NCI-H69 (cell line): ENCODE measurements around the gene GNMT.
"Not testable (repeated sequence)": the region's sequence is repeated elsewhere in the genome, so short reads cannot be mapped to it uniquely, and the experiment has no call there.

ENCODE experiments used
- DNase-seq: peaks from one replicate; lab custom pipeline; 2025; lab: John Stamatoyannopoulos, UW

The GNMT gene

DNA sequence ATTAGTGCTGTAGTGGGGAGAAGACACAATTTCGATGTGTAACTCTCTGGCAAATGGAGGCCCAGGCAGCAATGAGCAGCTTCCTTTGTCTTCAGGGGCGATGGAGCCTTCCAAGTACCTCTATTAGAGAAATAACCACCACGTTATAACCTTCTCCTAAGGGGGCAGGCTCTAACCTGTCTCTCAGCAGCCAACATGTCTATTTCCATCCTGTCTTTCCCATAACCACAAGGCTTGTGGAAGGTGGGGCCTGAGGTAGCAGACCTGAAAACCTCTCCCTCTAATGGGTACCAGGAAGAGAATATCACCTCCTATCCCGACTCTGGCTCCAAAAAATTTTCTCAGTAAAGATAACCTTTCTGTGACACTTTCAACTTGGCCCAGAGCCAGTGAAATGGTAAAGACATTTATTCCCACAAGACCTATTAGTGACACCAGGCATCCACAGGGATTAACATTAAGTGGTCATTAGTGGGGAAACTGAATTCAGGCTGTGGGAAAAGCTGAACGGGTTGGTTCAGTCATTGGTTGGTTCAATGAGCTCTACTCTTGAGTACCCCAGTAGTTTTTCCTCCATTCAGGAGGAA is 14.5 kb downstream of the GNMT start:
- DNase-seq = no peak

DNA sequence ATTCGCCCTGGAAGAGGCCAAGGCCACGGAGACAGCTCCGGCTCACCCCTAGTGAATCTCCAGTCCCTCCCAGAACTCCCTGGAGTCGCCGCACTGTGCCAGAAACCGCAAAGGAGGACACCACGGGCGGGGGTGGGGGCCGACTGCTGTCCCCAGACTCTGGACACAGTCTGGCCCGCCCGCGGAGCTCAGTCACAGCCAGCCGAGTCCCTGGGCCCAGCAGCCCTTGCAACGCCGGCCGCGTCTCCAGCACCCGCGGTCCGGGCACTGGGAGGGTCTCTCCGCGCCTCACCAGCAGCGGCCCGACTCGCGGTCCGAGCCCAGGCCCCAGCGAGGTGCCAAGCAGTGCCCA is 17.9 kb downstream of the GNMT start:
- DNase-seq = peak; percentile 40

DNA sequence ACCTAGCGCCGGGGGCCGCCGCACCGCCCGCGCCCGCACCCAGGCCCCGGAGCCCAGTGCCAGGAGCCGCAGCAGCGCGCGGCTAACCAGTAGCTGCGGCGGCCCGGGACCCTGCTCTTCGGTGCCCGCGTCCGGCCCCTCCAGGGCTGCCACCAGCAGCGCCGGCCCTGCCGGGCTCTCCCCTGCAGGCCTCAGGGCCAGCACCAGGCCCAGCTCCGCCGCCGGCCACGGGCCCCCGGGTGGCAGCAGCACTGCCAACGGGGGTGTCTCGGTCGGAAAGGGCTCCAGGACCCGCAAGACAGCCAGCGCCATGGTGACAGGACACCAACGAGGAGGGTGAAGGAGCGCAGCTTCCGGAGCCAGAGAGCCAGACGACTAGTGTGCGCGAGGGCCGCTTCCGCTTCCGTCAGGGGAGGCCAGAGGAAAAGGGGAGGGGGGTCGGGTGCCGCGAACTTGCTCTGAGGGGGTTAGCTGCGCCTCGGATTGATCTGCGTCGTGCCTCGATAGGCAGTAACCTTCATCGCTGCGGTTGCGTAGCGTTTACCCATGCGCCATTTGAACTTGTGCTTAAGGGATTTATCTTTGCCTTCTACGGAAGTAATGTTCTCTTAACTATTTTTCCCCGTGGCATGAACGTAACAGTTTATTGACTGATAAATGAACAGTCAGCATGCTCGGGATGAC is 18.4 kb downstream of the GNMT start, which contains the start of gene PEX6:
Gene PEX6, minus strand, starts transcription at position 343 of the 684 bp plus-strand sequence. Its CDS starts 31 bp downstream, at position 312.
- DNase-seq = peak; percentile 98

DNA sequence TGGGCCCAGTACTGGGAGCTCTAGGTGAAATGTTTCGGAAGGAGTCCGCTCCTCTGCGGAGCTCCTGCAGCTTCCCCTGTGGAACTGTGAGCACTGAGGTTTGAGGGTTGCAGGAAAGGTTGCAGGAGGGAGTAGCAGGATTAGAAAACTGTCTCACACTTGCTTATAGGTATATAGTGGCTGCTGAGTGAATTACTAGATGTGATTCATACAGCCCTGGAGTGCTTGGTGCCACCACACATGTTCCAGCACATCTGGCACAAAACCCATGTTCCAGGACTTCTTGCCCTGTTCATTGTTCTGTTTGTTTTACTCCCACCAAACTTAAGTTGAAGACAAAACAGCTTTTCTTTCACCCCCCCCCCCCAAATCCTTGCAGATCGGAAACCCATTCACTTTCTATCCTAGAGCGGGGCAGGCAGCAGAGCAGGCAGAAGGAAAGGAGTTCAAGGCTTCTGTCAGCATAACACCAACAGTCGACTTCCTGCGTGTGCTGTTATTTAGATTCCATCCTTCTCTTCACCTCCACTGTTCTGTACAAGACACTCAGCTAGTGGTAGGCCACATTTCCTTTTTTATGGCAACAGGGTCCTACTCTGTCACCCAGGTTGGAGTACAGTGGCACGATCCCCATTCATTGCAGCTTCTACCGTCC is 19.1 kb downstream of the GNMT start:
- DNase-seq = no peak

DNA sequence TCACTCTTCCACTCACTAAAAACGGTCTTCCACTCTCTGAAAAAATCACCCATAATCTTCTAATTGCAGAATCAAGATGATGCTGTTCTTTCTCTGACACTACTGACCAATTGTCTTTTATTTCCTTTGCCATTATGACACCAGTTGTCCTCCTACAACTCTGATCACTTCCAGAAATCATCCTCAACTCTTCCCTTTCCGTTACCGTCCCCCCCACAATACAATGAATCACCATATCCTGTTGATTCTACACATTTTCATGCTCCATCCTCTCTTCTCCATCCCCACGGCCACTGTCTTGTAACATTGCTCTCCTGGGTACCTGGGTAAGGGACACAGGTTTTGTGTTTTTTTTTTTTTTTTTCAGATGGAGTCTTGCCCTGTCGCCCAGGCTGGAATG is 21.3 kb downstream of the GNMT start:
- DNase-seq = no peak

DNA sequence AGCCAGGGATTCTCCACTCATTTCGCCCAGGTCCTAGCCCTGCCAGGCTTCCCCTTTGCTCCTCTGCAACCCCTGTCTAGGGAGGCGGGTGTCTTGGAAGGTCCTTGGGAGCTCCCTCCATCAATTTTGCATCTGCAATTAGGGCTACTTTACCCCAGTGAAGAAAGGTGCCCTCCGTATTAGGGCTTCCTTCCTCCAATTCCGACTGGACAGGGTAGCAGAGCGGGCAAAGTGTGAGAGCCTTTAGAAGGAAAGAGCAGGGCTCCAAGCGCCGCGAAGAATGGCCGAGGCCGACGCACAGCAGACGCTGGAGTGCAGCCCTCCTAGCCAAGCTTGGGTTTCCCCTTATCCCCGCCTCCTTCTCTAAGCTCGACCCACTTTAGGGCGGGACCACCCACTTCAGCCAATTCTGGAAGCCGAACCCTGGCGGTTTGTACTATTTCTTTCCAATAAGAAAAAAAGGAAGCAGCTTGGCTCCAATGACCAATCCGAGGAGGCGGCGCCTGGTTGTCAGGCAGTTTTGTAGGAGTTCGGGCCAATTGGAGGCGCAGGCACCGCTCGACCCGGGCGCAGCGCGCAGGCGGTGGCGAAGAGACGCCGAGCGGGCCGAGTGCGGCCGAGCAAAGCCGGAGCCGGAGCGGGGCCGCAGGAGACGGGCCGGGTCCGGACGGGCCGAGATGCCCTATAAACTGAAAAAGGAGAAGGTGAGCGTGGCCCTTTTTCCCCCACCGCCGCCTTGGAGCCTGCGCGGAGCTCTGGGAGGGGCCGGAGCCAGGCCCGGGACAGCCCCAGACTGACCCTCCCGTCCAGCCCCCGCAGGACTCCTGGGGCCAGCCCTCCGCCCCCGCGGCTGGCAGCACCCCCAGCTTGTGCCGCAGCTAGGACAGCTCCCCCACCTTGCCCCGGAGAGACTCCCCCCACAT is 23.7 kb downstream of the GNMT start, which contains the start of gene PPP2R5D:
Gene PPP2R5D, plus strand, starts transcription at position 570 of the 923 bp plus-strand sequence. Its CDS starts 108 bp downstream, at position 678.
- peak; percentile 100 for DNase-seq

DNA sequence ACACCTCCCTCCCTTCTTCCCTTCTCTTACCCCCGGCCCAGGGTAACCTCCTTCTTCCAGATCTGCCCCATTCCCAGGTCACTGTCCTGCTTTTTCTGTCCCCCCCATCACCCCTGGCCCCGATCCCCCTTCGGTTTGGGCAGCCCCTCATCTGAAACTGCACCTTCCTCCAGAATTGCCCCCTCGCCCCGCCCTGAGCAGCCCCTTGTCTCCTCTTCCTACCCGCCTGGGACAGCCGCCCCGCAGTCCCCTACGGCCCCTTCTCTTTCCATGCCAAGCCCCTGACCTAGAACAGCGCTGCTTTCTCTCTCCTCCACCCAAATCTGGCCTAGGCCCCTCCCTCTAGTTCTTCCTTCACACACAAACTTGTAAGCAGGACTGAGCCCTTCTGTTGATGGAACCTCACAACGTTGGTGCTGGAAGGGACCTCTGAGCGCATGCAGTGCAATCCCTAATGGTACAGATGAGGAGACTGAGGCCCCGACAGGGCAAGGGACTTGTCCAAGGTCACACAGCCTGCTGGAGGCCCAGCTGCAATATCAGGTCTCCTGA is 24.4 kb downstream of the GNMT start:
- peak; percentile 38 for DNase-seq

DNA sequence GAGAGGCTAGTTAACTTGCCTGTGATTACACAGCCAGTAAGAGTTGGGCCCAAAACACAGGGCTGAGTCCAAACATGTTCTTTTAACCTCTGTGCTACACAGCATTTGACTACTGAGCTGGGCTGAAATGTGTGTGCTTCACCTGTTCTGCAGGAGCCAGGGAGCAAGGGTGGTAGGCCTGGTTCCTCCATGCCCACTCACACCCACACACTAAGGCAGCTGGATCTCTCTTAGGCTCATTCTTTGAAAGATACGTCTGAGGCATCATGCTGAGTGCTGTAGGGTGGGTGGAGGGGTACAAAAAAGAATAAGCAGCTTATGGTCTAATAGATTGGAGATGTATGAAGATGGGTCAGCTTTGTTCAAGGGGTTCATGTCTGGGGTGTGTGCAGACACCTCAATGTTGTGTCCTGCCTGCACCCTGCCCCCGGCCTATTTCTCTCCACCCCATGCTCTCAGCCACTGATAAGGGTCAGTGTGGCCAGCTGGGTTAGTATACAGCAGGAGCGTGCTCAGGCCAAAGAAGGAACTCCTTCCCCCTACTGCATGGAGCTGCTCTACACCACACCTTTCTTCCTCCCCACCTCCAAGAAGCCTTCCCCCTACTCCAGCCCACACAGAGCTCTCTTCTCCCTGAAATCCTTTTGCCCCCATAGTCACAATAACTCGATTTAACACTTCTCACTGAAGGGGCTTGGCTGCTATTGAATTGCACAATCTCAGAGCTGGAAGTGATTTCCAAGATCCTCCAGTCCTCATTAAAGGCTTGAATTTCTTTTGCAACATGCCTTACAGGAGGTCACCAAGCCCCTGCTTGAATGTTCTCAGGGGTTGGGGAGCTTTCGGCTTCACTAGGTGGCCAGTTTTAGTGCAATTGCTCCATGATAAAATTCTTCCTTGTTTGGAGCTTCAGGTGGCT is 27.2 kb downstream of the GNMT start:
- DNase-seq = no peak

DNA sequence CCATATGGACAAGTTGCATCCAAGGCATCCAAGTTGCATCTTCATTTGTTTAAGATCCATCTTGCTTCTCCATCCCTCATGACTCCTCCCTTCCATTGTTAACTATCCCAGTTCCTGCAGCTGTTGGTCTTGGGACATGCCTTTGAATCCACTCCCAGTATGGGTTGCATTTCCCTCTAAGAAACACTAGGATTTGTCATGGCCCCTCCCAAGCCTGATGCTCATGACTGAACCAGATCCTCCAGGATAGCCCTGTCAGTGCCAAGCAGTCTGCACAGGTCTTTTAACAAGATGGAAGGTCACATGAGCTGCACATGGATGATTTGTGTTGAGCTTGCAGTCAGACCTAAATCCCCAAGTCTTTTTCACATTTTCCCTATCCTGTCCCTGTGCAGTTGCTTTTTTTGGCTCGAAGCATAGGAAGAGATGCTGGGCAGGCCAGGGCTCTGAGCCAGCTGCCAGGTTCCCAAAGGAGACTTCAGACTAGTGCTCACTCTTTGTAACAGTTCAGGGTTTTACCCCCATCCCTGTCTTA is 28.0 kb downstream of the GNMT start:
- DNase-seq = no peak

DNA sequence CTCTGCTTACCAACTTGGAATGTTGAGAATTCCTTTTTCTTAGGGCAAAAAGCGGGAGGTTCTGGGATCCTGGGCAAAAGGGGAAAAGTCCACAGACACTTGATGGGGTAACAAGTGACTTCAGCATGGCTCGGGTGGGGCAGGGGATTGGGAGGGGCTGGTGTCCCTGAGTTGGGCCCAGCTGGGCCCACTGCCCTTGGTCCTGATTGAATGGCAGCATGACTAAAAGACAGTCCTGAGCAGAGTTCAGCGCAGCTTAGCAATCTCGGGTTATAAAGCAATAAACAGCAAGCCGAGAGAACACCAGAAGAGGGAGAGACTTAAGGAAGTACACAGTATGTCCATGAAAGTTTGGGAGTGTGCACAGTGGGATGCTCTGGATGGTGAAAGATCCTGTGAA is 29.4 kb downstream of the GNMT start:
- DNase-seq = no peak

DNA sequence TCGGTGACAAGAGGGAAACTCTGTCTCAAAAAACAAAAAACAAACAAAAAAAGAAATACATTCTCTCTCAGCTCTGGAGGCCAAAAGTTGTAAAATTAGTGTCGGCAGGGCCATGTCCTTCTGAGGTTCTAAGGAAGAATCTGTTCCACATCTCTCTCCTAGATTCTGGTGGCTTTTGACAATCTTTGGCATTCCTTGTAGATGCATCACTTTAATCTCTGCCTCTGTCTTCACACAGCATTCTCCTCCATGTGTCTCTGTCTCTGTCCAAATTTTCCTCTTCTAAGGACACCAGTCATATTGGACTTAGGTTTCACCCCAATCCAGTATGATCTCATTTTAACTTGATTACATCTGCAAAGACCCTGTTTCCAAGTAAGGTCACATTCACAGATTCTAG is 32.9 kb downstream of the GNMT start:
- no peak for DNase-seq

DNA sequence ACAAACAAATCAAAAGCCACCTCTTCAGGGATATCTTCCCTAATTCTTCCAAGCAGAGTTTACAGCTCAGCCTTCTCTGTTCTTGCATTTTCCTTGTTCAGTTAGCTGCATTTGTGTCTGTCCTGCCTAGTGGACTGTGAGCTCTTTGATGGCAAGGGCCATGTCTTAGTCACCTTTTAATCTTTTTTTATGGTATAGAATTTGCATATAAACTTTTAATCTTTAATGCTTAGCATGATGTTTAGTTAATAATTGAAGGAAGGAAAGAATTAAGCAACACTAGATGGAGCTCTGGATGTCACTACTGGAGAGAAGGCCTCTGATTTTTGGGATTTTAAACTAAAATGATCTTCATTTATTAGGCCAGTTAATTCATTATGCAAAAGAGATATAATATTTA is 36.0 kb downstream of the GNMT start:
- DNase-seq = no peak

DNA sequence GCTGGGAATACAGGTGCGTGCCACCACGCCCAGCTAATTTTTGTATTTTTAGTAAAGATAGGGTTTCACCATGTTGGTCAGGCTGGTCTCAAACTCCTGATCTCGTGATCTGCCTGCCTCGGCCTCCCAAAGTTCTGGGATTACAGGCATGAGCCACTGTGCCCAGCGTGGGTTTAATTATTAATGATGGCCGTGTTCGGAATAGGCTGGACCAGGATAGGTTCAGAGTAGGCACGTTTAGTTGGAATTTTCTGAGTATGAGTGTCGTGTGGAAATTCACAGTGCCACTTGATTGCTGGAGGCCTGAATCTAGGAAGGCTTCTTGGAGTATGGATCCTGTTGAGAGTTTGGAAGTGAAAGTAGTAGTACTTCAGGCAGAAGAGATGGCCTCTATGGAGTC is 37.7 kb downstream of the GNMT start:
- not testable (repeated sequence) for DNase-seq

DNA sequence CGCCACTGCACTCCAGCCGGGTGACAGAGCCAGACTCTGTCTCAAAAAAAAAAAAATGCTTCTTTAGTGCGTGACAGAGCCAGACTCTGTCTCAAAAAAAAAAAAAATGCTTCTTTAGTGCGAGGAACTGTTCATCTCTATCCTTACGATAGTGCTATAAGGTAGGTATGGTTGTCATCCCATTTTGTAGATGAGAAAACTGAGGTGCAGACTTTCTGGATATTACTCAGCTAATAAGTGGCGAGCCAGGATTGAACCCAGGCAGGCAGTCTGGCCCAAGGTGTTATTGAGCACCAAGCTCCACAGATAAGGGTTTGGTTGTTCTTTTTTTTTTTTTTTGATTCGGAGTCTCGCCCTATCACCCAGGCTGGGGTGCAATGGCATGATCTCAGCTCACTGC is 41.3 kb downstream of the GNMT start:
- DNase-seq = no peak

DNA sequence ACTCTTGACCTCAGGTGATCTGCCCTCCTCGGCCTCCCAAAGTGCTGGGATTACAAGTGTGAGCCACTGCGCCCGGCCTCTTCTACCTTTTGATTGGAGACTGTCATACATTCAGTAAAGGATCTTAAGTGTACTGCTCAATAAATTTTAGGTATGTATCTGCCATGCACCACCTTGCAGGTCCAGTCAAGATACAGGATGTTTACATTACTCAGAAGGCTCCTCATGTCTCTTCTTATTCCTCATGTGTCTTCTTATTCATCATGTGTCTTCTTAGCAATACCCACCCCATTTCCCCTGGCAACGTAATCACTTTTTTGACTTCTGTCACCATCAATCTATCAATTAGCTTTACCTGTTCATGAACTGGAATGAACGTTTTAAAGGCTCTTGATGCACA is 45.3 kb downstream of the GNMT start:
- no peak for DNase-seq

DNA sequence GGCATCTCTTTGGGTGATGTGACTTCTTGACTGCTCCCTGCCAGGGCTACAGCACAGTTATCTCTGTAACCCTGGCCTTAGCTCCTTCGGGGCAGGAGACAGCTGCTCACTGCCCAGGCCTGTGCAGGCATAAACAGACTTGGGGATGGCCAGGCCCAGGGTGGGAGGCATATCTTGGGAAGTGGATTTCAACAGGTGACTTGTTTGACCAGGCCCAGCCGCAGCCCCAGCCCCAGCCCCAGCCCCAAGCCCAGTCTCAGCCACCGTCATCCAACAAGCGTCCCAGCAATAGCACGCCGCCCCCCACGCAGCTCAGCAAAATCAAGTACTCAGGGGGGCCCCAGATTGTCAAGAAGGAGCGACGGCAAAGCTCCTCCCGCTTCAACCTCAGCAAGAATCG is 45.7 kb downstream of the GNMT start:
- DNase-seq = no peak

DNA sequence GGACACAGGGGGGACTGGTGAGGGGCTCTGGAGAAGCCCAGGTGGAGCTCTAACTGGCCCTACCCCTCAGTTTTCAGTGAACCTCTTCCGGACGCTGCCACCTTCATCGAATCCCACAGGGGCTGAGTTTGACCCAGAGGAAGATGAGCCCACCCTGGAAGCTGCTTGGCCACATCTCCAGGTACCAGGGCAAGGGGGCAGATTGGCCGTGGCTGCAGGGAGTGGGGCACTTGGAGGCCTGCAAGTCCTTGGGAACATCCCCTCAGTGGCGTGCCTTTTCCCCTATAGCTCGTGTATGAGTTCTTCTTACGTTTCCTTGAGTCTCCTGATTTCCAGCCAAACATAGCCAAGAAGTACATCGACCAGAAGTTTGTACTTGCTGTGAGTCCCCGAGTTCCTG is 46.6 kb downstream of the GNMT start:
- DNase-seq = no peak

DNA sequence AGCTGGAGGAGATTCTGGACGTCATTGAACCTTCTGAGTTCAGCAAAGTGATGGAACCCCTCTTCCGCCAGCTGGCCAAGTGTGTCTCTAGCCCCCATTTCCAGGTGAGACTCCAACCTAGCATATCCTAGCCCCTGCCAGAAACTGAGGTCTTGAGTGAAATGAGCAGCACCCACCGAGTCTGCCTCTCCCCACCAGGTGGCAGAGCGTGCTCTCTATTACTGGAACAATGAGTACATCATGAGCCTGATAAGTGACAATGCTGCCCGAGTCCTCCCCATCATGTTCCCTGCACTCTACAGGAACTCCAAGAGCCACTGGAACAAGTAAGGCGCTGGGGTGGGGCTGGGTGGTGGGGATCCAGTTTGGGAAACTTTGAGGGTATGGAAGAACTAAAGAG is 48.6 kb downstream of the GNMT start:
- DNase-seq = peak; percentile 31

DNA sequence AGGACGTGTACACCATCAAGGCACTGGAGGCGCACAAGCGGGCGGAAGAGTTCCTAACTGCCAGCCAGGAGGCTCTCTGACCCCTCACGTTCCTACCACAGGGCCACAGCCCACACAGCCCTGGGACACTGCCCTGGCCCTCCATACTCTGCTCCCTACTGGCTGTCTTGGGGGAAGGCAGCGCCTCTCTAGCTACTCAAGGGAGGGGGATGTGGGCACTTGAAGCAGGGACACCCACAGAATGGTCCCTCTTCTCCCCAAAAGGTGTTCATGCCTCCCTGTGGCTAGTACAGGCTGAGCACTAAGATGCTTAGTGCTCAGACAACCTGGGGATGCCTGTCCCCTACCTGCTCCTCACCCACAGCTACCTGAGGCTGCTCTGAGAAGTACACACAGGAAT is 50.7 kb downstream of the GNMT start:
- no peak for DNase-seq

DNA sequence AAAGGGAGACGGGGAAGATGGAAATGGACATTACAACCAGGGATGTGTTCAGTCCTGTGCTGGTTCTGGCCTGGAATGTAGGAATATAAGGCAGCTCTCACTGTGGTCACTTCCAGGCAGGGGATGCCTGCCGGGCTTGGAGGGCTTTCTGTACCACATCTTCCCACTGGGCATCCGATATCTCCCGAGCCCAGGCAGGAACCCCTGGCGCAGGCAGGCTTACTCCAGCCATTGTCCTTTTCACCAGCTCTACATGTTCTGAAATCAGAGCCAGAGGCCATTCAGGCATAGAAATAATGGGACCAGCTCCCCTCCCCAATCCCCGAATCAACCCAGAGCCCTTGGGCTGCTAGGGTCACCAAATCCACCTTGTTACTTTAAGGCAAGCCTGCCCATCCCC is 51.8 kb downstream of the GNMT start:
- no peak for DNase-seq
